Measurements from ENCODE around the gene PLCH2. TPM values are rescaled to one million over a fixed set of nuclear protein-coding genes. Genes with fewer than 3 reads are reported as not detected.

The PLCH2 gene
- polyA plus RNA-seq, 1 of the 3 experiments (the other 2 are of a cell fraction) = 0.08 TPM

DNA sequence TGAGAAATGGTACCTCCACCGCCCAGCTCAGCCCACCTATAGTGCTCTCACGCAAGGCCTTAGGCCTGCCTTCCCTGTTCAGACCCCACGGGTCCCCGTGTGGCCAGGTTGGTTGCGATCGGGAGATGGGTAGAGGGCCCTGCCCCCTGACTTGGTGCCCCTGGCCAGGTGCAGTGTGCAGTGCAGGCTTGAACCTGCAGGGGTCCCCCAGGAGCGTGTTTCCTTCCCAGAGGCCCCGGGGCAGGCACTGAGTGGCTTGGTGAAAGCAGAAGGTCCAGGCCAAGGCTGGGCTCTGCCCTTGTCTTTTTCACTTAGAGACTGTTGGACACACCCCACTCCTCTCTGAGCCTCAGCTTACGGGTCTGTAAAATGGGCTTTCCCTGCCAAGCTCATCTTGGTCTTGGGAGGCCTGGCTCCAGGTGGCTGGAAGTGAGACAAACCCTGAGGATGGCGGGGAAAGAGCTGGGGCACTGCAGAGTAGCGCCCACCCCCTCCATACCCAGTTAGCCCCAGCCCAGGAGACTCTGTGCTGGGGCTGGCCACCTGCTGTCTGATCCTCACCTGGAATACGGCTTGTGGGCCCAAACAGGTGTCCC is 63.3 kb downstream of the PLCH2 start:
- no peak overlapping the region for H3K4me2 ChIP-seq
- no peak overlapping the region for H3K9ac ChIP-seq
- H3K27ac ChIP-seq (ENCODE audit: low read depth in 2 of 2, low read length in 1 of 2) = no peak overlapping the region
- H3K9me2 ChIP-seq = no peaks in the 10 kb centered on the region
- CTCF ChIA-PET = interaction anchor here (0.7 to 1.0 kb wide), 3 partner anchors 12 to 69 kb away, joined by 3 read pairs; no protein-coding TSS in a partner anchor
- POLR2A ChIA-PET = interaction anchor here (0.7 kb wide), 1 partner anchor 69 kb away, joined by 3 read pairs; no protein-coding TSS in a partner anchor
- H4K20me1 ChIP-seq (ENCODE audit: insufficient read depth) = no peaks in the 10 kb centered on the region
- 64% methylated on average over 3 of the region's 12 CpGs for WGBS (ENCODE audit: low lambda C conversion rate)
- H2AFZ ChIP-seq (ENCODE audit: low read depth) = no peak overlapping the region
- no peaks in the 10 kb centered on the region for H3K9me3 ChIP-seq
- no peaks in the 10 kb centered on the region for H3K79me2 ChIP-seq (ENCODE audit: insufficient read depth)
- H3K4me3 ChIP-seq (ENCODE audit: low read depth in 2 of 2, low read length in 1 of 2) = no peak overlapping the region
- peaks cover 0 to 30% of the 10 kb centered on the region in 2 experiments; a peak in 1 of 4 replicates for H3K4me1 ChIP-seq (ENCODE audit: control insufficient read depth in 1 of 2, insufficient read depth in 2 of 2, low read depth in 1 of 2, low read length in 1 of 2)
- DNase-seq = no peak
- no peaks in the 10 kb centered on the region for H3F3A ChIP-seq (replicated peaks; ENCODE audit: insufficient read depth)
- TF ChIP-seq, protein P1, sequence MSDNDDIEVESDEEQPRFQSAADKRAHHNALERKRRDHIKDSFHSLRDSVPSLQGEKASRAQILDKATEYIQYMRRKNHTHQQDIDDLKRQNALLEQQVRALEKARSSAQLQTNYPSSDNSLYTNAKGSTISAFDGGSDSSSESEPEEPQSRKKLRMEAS (IDR thresholded peaks at IDR 0.05; ENCODE audit: low read depth) = no peak
- TF ChIP-seq, protein P2, sequence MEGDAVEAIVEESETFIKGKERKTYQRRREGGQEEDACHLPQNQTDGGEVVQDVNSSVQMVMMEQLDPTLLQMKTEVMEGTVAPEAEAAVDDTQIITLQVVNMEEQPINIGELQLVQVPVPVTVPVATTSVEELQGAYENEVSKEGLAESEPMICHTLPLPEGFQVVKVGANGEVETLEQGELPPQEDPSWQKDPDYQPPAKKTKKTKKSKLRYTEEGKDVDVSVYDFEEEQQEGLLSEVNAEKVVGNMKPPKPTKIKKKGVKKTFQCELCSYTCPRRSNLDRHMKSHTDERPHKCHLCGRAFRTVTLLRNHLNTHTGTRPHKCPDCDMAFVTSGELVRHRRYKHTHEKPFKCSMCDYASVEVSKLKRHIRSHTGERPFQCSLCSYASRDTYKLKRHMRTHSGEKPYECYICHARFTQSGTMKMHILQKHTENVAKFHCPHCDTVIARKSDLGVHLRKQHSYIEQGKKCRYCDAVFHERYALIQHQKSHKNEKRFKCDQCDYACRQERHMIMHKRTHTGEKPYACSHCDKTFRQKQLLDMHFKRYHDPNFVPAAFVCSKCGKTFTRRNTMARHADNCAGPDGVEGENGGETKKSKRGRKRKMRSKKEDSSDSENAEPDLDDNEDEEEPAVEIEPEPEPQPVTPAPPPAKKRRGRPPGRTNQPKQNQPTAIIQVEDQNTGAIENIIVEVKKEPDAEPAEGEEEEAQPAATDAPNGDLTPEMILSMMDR (IDR thresholded peaks at IDR 0.05) = peak; percentile 38; the same call in 1 of the 2 replicates
- H3K36me3 ChIP-seq (replicated peaks in 1 of 2; ENCODE audit: control insufficient read depth in 1 of 2, insufficient read depth in 2 of 2, low read length in 1 of 2) = no peaks in the 10 kb centered on the region
- no peaks in the 10 kb centered on the region for H3K27me3 ChIP-seq (ENCODE audit: insufficient read depth)

DNA sequence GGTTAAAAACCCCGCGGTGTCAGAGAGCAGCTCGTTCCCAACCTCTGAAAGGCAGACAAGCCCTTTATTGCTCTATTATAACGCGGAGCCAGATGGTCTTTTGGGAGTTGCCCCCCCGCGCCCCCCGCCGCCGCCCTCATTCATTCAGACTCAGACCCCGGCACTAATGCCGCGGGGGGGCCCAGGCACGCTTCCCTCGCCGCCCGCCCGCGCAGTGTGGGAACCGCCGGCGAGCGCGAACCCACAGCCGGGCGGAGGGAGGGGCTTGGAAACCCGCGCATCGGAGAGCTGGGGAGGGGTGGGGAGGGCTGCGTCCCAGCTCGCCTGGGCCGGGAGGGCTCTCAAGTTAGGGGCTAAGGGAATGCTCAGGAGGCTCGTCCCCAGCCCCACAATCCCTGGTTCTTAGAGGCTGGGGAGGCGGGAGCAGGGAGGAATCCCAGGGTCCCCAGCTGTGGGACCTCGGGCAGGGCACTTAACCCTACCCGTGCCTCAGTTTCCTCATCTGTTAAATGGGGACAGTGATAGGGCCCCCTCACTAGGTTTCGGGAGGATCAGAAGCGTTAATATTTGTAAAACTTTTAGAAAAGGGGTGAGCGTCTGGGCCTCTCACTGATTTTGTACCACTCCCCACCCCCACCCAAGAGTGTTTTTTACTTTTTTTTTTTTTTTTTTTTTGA is 64.9 kb downstream of the PLCH2 start:
- ChIA-PET CTCF (interaction anchor here (0.8 kb wide), 1 partner anchor 10 kb away, joined by 3 read pairs; no protein-coding TSS in a partner anchor), POLR2A (no interaction called here)
- WGBS (ENCODE audit: low lambda C conversion rate) = 51% methylated on average over 20 of the region's 39 CpGs
- Histone ChIP-seq H3K27me3 (ENCODE audit: insufficient read depth) (no peaks in the 10 kb centered on the region), H3K27ac (ENCODE audit: low read depth in 2 of 2, low read length in 1 of 2) (no peak overlapping the region), H3K4me2 (no peak overlapping the region), H3K36me3 (replicated peaks in 1 of 2; ENCODE audit: control insufficient read depth in 1 of 2, insufficient read depth in 2 of 2, low read length in 1 of 2) (no peaks in the 10 kb centered on the region), H3K9ac (no peak overlapping the region), H4K20me1 (ENCODE audit: insufficient read depth) (no peaks in the 10 kb centered on the region), H3K4me1 (ENCODE audit: control insufficient read depth in 1 of 2, insufficient read depth in 2 of 2, low read depth in 1 of 2, low read length in 1 of 2) (peaks cover 0 to 42% of the 10 kb centered on the region in 2 experiments; a peak in 1 of 4 replicates), H2AFZ (ENCODE audit: low read depth) (no peak overlapping the region), H3K9me3 (no peaks in the 10 kb centered on the region), H3K79me2 (ENCODE audit: insufficient read depth) (no peaks in the 10 kb centered on the region), H3F3A (replicated peaks; ENCODE audit: insufficient read depth) (no peaks in the 10 kb centered on the region), H3K4me3 (ENCODE audit: low read depth in 2 of 2, low read length in 1 of 2) (no peak overlapping the region), H3K9me2 (no peaks in the 10 kb centered on the region)
- TF ChIP-seq, protein P3, sequence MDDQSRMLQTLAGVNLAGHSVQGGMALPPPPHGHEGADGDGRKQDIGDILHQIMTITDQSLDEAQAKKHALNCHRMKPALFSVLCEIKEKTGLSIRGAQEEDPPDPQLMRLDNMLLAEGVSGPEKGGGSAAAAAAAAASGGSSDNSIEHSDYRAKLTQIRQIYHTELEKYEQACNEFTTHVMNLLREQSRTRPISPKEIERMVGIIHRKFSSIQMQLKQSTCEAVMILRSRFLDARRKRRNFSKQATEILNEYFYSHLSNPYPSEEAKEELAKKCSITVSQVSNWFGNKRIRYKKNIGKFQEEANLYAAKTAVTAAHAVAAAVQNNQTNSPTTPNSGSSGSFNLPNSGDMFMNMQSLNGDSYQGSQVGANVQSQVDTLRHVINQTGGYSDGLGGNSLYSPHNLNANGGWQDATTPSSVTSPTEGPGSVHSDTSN (IDR thresholded peaks at IDR 0.05) = no peak
- TF ChIP-seq POLR2AphosphoS5 (IDR thresholded peaks at IDR 0.05; ENCODE audit: low read depth, low read length) = no peak
- TF ChIP-seq, protein P4, sequence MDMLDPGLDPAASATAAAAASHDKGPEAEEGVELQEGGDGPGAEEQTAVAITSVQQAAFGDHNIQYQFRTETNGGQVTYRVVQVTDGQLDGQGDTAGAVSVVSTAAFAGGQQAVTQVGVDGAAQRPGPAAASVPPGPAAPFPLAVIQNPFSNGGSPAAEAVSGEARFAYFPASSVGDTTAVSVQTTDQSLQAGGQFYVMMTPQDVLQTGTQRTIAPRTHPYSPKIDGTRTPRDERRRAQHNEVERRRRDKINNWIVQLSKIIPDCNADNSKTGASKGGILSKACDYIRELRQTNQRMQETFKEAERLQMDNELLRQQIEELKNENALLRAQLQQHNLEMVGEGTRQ (IDR thresholded peaks at IDR 0.05; ENCODE audit: borderline replicate concordance, low read depth, low read length) = no peak
- TF ChIP-seq RXRA (IDR thresholded peaks at IDR 0.05; ENCODE audit: borderline replicate concordance, low read depth) = no peak
- no peak for TF ChIP-seq EZH2phosphoT487 (IDR thresholded peaks at IDR 0.05; ENCODE audit: borderline replicate concordance, low read depth)
- TF ChIP-seq, protein P5, sequence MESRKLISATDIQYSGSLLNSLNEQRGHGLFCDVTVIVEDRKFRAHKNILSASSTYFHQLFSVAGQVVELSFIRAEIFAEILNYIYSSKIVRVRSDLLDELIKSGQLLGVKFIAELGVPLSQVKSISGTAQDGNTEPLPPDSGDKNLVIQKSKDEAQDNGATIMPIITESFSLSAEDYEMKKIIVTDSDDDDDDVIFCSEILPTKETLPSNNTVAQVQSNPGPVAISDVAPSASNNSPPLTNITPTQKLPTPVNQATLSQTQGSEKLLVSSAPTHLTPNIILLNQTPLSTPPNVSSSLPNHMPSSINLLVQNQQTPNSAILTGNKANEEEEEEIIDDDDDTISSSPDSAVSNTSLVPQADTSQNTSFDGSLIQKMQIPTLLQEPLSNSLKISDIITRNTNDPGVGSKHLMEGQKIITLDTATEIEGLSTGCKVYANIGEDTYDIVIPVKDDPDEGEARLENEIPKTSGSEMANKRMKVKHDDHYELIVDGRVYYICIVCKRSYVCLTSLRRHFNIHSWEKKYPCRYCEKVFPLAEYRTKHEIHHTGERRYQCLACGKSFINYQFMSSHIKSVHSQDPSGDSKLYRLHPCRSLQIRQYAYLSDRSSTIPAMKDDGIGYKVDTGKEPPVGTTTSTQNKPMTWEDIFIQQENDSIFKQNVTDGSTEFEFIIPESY (IDR thresholded peaks at IDR 0.05; ENCODE audit: borderline replicate concordance, low read depth) = no peak
- peak; percentile 60 for DNase-seq
